ENCODE results near the gene MSRB1.

DNA sequence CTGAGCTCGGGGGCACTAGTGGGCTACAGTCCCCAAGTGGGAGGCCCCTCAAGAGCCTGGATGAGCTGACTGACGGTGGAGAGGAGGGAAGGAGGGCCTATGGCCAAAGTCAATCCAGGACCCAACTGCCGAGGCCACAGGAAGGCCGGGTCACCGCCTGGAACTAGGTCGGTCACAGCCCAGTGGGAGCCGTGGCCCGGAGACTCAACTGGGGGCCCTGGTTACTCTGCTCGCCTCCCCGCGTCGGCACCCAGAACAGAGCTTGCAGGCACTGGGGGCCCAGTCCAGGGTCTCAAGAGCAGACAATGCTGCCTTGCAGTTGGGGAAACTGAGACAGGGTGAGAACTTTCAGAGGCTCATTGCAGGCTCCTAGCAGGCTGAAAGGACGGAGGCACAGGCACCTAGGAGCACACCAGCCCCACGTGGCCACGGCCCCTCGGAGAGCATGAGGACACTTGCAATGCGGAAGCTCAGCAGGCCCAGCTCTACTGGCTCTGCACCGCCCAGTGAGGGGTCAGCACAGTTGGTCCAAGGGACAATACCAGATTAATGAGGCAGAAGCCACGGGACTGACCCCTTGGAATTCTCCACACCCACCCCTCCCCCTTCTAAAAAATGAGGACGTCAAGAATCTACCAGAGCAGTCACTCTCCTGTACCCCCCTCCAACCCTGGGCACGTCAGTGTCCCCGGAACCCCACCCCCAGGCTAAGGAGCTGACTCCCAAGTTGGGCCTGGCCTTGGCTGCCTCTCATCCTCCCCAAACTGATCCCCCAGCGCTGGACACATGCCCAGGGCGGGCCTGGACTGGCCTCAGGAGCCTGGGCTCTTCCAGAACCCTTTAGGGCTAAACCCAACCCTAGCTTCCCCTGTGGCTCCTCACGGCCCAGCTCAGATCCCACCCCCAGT lies 27.0 kb downstream of the MSRB1 start:
- TF ChIP-seq, protein P1, sequence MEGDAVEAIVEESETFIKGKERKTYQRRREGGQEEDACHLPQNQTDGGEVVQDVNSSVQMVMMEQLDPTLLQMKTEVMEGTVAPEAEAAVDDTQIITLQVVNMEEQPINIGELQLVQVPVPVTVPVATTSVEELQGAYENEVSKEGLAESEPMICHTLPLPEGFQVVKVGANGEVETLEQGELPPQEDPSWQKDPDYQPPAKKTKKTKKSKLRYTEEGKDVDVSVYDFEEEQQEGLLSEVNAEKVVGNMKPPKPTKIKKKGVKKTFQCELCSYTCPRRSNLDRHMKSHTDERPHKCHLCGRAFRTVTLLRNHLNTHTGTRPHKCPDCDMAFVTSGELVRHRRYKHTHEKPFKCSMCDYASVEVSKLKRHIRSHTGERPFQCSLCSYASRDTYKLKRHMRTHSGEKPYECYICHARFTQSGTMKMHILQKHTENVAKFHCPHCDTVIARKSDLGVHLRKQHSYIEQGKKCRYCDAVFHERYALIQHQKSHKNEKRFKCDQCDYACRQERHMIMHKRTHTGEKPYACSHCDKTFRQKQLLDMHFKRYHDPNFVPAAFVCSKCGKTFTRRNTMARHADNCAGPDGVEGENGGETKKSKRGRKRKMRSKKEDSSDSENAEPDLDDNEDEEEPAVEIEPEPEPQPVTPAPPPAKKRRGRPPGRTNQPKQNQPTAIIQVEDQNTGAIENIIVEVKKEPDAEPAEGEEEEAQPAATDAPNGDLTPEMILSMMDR (IDR thresholded peaks at IDR 0.05), result no peak
- no peak for TF ChIP-seq POLR2A (IDR thresholded peaks at IDR 0.05)
